Spleen (tissue), 11 donors: ENCODE data around the gene PODXL2. TPM values are rescaled to one million over a fixed set of nuclear protein-coding genes. Genes with fewer than 3 reads are reported as not detected.
A peak's percentile ranks its signal among the peaks of the same experiment; 100 is the strongest.

ENCODE experiments used
- DNase-seq: peaks from one replicate; pipeline ENCODE4 v3.0.0-alpha.2; 2020
- H3K27ac ChIP-seq, 8 donors: fragments of 200-600 bp; sonication (generic) in 7 of 8; 1 replicate in 4 of 8; 2 replicates in 4 of 8; pipeline versions ENCODE4 v1.5.0 to v1.8.0; 2016 to 2021; ENCODE audit warnings: inconsistent platforms in 4 of 8, mild to moderate bottlenecking in 4 of 8, moderate library complexity in 1 of 8
- H3K27me3 ChIP-seq, 7 donors: fragments of 200-600 bp; sonication (generic) in 6 of 7; replicated peaks in 1 of 7; 1 replicate in 4 of 7; 2 replicates in 3 of 7; pipeline versions ENCODE4 v1.5.0 to v1.8.0; 2016 to 2021; ENCODE audit warnings: inconsistent platforms in 3 of 7, mild to moderate bottlenecking in 1 of 7
- H3K36me3 ChIP-seq, 6 donors: fragments of 200-600 bp; sonication (generic) in 5 of 6; 1 replicate in 4 of 6; 2 replicates in 2 of 6; pipeline versions ENCODE4 v1.5.0 to v1.8.0; 2016 to 2021; ENCODE audit warnings: inconsistent platforms in 2 of 6
- H3K4me1 ChIP-seq, 6 donors: fragments of 200-600 bp; sonication (generic) in 5 of 6; 1 replicate in 3 of 6; 2 replicates in 3 of 6; pipeline versions ENCODE4 v1.5.0 to v1.8.0; 2016 to 2021; ENCODE audit warnings: inconsistent platforms in 3 of 6
- H3K4me3 ChIP-seq, 8 donors: fragments of 200-600 bp; sonication (generic) in 7 of 8; 1 replicate in 4 of 8; 2 replicates in 4 of 8; pipeline versions ENCODE4 v1.5.0 to v1.8.0; 2016 to 2021; ENCODE audit warnings: inconsistent platforms in 4 of 8, mild to moderate bottlenecking in 4 of 8, moderate library complexity in 2 of 8
- H3K9me3 ChIP-seq, 8 donors: fragments of 200-600 bp; sonication (generic) in 7 of 8; 1 replicate in 4 of 8; 2 replicates in 4 of 8; pipeline versions ENCODE4 v1.5.0 to v1.8.0; 2016 to 2021; ENCODE audit warnings: inconsistent platforms in 4 of 8
- POLR2A ChIP-seq, 3 donors: fragments of 450-650 bp; IDR thresholded peaks; one replicate each; pipeline ENCODE4 v1.5.1; 2017; ENCODE audit warnings: antibody characterized with exemption in 3 of 3, mild to moderate bottlenecking in 1 of 3
- POLR2AphosphoS5 ChIP-seq, 3 donors: sonication (generic); formaldehyde crosslinking; IDR thresholded peaks; one replicate each; pipeline ENCODE4 v1.5.1; 2017; ENCODE audit warnings: antibody characterized with exemption in 3 of 3
- WGBS, 5 donors: extraction: QIAGEN DNeasy Blood & Tissue Kit in 3 of 5; methylation state at CpG; one replicate each; pipeline versions ENCODE4 v1.1.5 to v1.1.7; 2013 to 2018; 5-methylcytosine and 5-hydroxymethylcytosine counted together
- intact Hi-C: fragments of 100-400 bp; cut with DNase I; formaldehyde crosslinking; loops from one replicate; pipeline ENCODE4 v1.15.0; 2023; ENCODE audit warnings: low total_unique reads
- polyA plus RNA-seq, 3 donors: library from polyadenylated mRNA; stranded (reverse); fragments of 200-250 nt; gene quantifications; one replicate each; pipeline ENCODE4 v1.2.1, GENCODE V29; 2013
- total RNA-seq, 7 donors: library from RNA; depleted of rRNA in 3 of 7; stranded (reverse); fragments of >200 nt in 3 of 7; fragmentation: NEBNext Ultra II Directional in 4 of 7; extraction: Animal tissue kit (Norgen Biotek cat#: 25700) in 4 of 7; gene quantifications; one replicate each; pipeline versions ENCODE4 v1.1.0 to v1.2.1, GENCODE V29; 2016 to 2021
- TF ChIP-seq, protein P1 (sequence below), 11 experiments: fragments of 200-600 bp in 7 of 11; fragments of 450-650 bp in 4 of 11; sonication (generic) in 4 of 11; IDR thresholded peaks in 8 of 11; conservative IDR thresholded peaks in 3 of 11; 1 replicate in 7 of 11; 2 replicates in 4 of 11; pipeline versions ENCODE4 v1.4.0 to v1.8.0; 2016 to 2021; ENCODE audit warnings: antibody characterized with exemption in 11 of 11, inconsistent platforms in 4 of 11, mild to moderate bottlenecking in 1 of 11
- donor health status: healthy with polysubstance abuse.
- donor health status: DM: no; HTN: no; CAD: no; lungs with moderate emphysema.
- donor health status: DM: no; HTN: no; CAD: no.
- donor health status: Bipolar disorder and iron deficiency.
- donor health status: healthy.
- donor health status: DM: no; HTN: no; CAD: no.
- donor health status: DM: yes; HTN: yes; CAD: no.

PODXL2 gene
- total and polyA plus RNA-seq, 10 donors: 0.77 to 3.1 (median 2.4) TPM

DNA sequence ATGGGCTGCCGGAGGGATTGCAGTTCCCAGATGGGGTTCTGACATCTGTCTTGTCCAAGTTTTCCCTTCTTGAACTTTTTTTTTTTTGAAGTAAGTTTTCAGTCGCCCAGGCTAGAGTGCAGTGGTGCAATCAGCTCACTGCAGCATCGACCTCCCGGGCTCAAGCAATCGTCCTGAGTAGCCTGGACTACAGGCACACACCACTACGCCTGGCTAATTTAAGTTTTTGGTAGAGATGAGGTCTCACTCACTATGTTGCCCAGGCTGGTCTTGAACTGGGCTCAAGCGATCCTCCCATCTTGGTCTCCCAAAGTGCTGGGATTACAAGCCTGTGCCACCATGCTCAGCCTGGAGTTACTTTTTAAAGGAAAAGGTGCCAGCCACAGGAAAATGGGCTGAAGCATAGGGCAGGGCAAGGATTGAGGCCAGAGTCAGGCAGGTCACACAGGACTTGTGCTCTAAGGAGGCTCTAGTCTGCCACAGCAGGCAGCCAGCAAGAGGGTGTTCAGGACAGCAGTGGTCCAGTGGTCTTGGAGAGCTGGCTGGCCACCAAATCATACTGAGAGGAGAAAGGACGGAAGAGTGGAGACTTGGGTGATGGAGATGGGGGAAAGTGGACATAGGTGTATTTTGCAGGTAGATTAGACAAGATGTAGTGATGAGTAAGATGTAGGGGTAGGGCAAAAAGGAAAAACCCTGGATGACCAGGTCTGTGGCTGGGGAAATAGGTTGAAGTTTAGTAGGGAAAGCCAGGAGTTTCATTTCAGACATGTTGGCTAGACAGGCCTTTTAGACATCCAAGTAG is 6.0 kb upstream of the PODXL2 start:
- no peak for DNase-seq
- no peak overlapping the region for H3K4me3 ChIP-seq
- WGBS, 5 donors: 92 to 97% (median 93%) methylated on average over 8 of the region's 8 CpGs
- no peaks in the 10 kb centered on the region for H3K9me3 ChIP-seq
- intact Hi-C loops: no loop called here
- H3K4me1 ChIP-seq: peaks cover 0 to 8% (median 0%) of the 10 kb centered on the region in 6 donors
- no peak overlapping the region for H3K27ac ChIP-seq
- TF ChIP-seq POLR2A (IDR thresholded peaks at IDR 0.05) (no peak), POLR2AphosphoS5 (IDR thresholded peaks at IDR 0.05) (no peak)
- TF ChIP-seq, protein P1, sequence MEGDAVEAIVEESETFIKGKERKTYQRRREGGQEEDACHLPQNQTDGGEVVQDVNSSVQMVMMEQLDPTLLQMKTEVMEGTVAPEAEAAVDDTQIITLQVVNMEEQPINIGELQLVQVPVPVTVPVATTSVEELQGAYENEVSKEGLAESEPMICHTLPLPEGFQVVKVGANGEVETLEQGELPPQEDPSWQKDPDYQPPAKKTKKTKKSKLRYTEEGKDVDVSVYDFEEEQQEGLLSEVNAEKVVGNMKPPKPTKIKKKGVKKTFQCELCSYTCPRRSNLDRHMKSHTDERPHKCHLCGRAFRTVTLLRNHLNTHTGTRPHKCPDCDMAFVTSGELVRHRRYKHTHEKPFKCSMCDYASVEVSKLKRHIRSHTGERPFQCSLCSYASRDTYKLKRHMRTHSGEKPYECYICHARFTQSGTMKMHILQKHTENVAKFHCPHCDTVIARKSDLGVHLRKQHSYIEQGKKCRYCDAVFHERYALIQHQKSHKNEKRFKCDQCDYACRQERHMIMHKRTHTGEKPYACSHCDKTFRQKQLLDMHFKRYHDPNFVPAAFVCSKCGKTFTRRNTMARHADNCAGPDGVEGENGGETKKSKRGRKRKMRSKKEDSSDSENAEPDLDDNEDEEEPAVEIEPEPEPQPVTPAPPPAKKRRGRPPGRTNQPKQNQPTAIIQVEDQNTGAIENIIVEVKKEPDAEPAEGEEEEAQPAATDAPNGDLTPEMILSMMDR (IDR thresholded peaks at IDR 0.05 in 8 of 11, conservative IDR thresholded peaks at IDR 0.05 in 3 of 11): no peak
- peaks cover 4 to 50% (median 37%) of the 10 kb centered on the region in 6 donors for H3K36me3 ChIP-seq
- H3K27me3 ChIP-seq: peaks cover 0 to 5% (median 0%) of the 10 kb centered on the region in 7 donors

- no peaks in the 10 kb centered on the region for H3K9me3 ChIP-seq
- intact Hi-C loops: no loop called here
- H3K4me3 ChIP-seq: no peak overlapping the region
- H3K4me1 ChIP-seq: peaks cover 0 to 13% (median 0%) of the 10 kb centered on the region in 6 donors
- H3K36me3 ChIP-seq: peaks cover 4 to 39% (median 28%) of the 10 kb centered on the region in 6 donors
- H3K27me3 ChIP-seq: peaks cover 0 to 14% (median 0%) of the 10 kb centered on the region in 7 donors
- 84 to 93% (median 88%) methylated on average over 5 of the region's 5 CpGs for WGBS, 5 donors
- TF ChIP-seq, protein P1 (IDR thresholded peaks at IDR 0.05 in 8 of 11, conservative IDR thresholded peaks at IDR 0.05 in 3 of 11): no peak
- no peak for TF ChIP-seq POLR2A (IDR thresholded peaks at IDR 0.05)
- TF ChIP-seq POLR2AphosphoS5 (IDR thresholded peaks at IDR 0.05): no peak
- DNase-seq: no peak
- no peak overlapping the region for H3K27ac ChIP-seq
Measured at GRCh38 chr3:127624063-127624462, 4.9 kb upstream of the PODXL2 start.

GRCh38 chr3:127625821-127626220 is 3.2 kb upstream of the PODXL2 start:
- H3K4me1 ChIP-seq: peaks cover 5 to 28% (median 15%) of the 10 kb centered on the region in 6 donors
- no peaks in the 10 kb centered on the region for H3K9me3 ChIP-seq
- H3K36me3 ChIP-seq: peaks cover 3 to 21% (median 14%) of the 10 kb centered on the region in 6 donors
- 56 to 64% (median 60%) methylated on average over 2 of the region's 2 CpGs for WGBS, 5 donors
- H3K27me3 ChIP-seq: peaks cover 0 to 32% (median 7%) of the 10 kb centered on the region in 7 donors
- no peak overlapping the region for H3K4me3 ChIP-seq
- intact Hi-C loops: no loop called here
- no peak for DNase-seq
- H3K27ac ChIP-seq: no peak overlapping the region
- TF ChIP-seq, protein P1 (IDR thresholded peaks at IDR 0.05 in 8 of 11, conservative IDR thresholded peaks at IDR 0.05 in 3 of 11): no peak
- TF ChIP-seq POLR2AphosphoS5 (IDR thresholded peaks at IDR 0.05) (no peak), POLR2A (IDR thresholded peaks at IDR 0.05) (no peak)

- Histone ChIP-seq H3K36me3 (no peaks in the 10 kb centered on the region), H3K27me3 (peaks cover 0 to 51% (median 8%) of the 10 kb centered on the region in 7 donors), H3K4me3 (peak overlapping the region in 1 of 8 donors; percentile 78), H3K4me1 (peaks cover 5 to 29% (median 15%) of the 10 kb centered on the region in 6 donors), H3K9me3 (no peaks in the 10 kb centered on the region), H3K27ac (no peak overlapping the region)
- TF ChIP-seq, protein P1 (IDR thresholded peaks at IDR 0.05 in 8 of 11, conservative IDR thresholded peaks at IDR 0.05 in 3 of 11): no peak
- TF ChIP-seq POLR2A (IDR thresholded peaks at IDR 0.05) (no peak), POLR2AphosphoS5 (IDR thresholded peaks at IDR 0.05) (no peak)
- WGBS, 5 donors: 81 to 89% (median 85%) methylated on average over 4 of the region's 4 CpGs
- no peak for DNase-seq
- intact Hi-C loops: no loop called here
Measured at GRCh38 chr3:127628426-127628787, 578 bp upstream of the PODXL2 start.
